ENCODE measurements around the gene KDM4C.

Gene KDM4C

GRCh38 chr9:7147121-7148090 is 389.6 kb downstream of the KDM4C start:
- no peak for DNase-seq

GRCh38 chr9:7148243-7148765 is 390.5 kb downstream of the KDM4C start:
- DNase-seq: no peak

- no peak for DNase-seq
Measured at GRCh38 chr9:7149258-7149657, 391.5 kb downstream of the KDM4C start.

DNA sequence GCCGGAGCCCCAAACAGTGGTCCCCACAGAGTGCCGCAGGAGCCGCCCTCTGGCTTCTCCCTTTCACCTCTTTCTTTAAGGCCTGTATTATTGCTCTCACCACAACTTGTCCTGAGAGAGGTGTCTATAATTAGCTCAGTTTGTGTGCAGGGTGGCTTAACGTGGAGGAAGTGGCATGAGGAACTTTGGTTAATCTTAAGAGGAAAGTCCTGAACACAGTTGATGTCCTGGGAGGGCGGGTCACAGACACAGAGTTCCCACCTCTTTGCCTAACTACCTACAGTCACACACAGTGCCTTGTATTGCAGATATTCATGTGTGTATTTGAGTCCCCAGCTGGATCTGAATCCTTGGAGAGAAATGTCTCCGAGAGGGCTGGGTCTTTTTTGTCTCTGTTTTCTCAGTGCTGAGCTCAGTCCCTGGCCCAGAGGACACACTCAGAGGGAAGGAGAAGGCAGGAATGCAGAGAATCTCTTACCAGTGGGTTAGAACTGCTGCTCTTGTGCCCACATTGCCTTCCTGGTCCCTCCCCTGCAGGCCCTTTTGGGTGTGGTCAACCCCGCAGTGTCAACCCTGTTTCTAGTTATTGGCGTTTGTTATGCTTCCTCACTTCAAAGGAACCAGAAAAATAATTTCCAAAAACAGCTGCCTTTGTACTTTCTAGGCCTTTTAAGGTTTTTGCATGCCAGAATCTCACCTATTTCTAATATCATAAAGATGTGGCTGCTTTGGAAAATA is 392.5 kb downstream of the KDM4C start:
- DNase-seq: no peak

GRCh38 chr9:7153134-7153533 is 395.4 kb downstream of the KDM4C start:
- DNase-seq: no peak

DNA sequence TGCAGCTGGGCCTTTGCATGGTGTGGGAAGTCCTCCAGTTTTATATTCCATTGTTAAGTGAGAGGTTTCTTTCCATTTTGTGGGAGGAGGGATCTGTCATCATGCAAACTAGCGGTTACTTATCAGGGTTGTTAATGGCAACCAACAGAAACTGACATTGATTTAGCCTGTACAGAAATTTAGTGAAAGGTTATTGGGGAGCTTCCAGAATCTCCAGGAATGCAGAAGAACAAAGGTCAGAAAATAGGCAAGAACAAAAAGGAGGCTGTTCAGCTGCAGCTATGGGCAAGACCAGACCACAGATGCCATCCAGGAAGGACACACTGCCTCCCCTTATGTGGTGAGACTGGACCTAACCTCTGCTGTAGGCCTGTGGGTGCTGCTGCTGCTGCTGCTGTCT is 395.8 kb downstream of the KDM4C start:
- DNase-seq: no peak

DNA sequence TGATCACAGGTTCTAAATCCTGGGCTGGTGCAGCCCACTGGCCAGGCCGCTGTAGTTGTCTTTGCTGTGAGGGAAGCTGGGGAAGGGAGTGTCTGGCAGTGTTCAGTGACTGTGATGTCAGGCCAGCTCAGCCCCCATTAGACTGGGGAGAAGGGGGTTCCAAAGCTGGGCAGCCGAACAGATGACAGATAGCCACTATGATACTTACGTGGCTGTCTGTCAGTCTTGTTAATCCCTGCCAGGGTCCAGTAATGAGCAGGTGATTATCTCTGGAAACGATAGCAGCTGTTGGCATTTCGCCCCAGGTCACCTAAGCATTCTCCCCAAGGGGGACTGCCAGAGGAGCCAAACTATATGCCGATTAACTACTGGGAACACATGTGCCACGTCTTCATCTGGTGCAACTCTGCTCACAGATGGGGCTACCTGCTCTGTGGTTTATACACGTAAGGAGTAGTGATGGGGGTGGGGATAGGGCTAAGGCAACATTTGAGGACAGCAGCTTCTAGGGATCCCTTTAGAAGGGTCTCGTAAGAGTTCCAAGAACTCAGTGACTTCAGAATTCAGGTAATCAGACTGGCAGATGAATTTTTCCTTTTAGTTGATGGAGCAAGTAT is 396.3 kb downstream of the KDM4C start:
- DNase-seq: no peak

DNA sequence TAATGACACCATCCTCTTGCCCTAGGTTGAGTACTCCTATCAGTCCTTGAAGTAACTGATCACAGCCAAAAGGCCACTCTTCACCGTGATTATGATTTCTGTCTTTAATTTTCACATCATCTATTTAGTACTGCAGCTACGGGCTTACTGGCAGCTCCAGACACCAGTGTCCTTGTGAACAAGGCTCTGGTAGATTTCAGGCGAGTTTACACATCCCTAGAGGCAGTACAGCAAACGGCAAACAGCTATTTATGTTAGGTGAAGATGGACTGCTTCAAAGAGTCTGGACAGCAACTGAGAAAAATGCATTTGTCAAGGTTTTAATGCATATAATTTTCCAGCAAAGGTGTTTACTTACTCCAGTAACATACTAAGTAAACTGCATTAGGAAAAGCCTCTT is 396.9 kb downstream of the KDM4C start:
- DNase-seq: no peak

DNA sequence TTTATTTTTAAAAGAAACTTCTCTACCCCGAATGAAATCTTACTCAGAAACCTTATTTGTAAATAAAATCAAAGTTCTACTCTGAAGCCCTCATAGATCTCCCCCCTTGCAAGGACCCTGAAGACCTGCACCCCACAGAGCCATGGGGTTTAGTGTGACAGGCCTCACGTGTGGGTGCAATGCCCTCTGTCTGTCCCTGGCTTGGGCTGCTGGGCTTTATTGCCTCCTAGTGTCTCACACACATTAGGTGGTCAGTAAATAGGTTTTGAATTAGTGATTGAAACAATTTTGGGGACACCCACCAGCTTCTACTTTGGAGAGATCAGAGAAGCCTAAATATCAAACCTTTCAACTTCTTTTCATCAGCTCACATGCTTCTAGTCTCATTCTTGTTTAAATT is 403.7 kb downstream of the KDM4C start:
- DNase-seq: no peak

- no peak for DNase-seq
Measured at GRCh38 chr9:7163932-7164331, 406.2 kb downstream of the KDM4C start.

- no peak for DNase-seq
Measured at GRCh38 chr9:7164440-7165330, 406.9 kb downstream of the KDM4C start.

DNA sequence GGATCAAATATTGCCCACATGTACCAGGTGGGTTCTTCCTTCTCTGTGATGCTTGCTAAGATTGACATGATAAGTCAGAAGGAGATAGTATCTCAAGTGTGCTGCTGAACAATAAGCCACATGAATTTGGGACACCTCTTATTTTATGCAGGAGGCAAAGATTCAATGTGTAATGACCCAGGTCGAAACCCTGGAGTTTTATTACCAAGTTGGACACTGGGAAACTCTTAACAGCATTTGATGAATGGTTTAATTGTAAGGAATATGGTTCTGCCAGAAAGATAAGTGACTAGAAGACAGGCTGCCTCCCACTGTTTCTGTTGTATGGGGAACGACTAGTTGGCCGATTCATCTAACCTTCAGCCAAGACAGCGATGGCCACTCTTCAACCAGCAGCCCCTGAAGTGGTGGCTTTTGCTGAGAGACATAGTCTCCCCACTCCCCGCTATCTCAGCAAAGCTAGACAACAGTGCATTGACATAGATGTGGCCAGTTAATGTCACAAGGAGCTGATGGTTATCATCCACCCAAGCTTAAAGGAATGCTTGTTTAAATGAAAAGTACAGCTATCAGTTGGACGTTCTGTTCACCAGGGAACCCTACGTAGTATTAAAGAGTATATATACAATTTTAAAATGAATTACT is 407.7 kb downstream of the KDM4C start:
- no peak for DNase-seq

DNA sequence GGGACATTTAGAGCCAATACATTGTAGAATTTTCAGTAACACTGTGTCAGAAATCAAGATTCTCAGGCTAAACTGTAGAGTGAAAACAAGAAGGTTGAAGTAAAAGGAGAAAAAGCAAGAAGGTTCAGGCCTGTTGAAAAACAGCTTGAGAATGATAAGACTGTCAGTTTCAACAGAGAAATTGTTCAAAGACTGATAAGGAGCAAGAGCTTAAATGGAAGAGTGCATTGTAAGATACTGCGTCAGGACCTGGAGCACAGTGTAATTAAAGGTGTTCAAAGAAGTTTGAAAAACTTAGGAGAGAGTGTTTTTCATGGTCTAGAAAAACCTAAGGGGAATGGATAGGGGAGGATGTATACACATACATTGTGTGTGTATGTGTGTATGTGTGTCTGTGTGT is 408.3 kb downstream of the KDM4C start:
- DNase-seq: no peak

- no peak for DNase-seq
Measured at GRCh38 chr9:7169717-7170389, 412.1 kb downstream of the KDM4C start.

DNA sequence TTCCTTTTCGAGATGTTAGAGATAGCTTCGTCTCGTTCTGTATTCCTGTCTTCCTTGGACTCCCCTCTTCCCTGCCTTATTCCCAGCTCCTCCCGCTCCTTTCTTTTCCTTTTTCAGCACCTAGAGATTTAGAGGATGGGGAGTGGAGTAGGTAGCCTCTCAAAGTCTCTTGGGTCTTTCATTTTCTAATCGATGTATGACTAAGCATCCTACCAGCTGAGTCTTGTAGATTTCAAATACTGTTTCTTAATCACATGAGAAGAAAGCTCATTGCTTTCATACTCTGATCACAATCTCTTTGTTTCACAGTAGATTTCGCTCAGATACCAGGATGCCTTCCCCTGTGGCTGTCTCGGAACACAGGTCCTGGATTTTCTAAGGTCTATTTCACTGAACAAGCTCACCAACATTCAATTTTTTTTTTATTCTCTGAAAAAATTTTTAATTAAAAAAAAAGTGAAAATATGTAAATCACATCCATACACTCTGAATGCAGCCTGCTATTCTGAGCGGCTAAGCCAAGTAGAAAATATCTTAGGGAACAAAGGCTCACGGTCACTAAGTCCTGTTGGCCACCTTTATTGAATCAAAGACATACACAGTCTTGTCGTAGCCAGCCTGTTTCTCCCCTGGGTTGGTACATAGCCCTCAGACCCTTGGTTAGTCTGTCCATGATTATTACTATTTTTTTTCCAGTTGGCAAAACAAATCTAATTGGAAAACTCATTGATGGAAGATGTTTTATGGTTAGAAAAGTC is 413.8 kb downstream of the KDM4C start:
- no peak for DNase-seq

DNA sequence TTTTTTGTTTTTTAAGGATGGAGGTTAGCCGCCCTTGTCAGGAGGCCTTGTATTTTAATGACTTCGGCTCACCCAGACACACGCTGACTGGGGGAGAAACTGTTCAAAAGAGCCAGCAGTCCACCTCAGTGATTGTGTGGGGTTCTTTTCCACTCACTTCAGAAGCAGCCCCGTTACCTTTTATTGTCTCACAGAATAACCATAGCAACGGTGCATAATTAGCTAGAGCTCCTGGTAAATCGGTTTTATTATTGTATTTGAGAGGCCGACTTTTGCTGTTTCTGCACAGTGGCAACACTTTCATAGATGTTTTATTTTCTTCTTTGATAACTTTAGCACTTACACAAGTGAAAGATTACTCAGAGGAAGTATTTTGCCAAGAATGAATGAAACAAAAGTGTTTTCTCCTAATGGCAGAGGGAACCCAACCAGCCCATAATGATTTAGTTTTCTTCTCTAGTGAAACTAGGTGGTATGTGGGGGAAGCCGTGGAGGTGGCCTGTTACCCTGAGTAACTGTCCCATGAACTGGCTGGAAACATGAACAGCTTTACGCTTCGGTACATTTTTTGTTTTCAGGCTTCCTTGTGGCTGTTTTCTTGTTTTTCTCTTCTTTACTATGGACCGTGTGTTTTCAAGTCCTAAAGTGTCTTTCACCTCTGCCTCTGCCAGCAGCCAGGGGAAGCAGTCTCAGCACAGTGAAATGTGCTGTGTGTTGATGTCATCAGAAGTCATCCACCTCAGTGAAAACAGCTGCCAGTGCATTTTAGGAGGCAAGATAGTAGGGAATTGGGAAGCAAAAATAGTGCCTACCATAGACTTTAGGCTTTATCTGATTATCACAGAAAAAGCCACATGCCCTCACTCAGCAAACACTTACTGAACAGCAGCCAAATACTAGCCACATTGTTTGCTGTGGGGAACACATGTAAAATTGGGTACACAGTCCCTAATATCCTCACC is 414.7 kb downstream of the KDM4C start:
- no peak for DNase-seq

DNA sequence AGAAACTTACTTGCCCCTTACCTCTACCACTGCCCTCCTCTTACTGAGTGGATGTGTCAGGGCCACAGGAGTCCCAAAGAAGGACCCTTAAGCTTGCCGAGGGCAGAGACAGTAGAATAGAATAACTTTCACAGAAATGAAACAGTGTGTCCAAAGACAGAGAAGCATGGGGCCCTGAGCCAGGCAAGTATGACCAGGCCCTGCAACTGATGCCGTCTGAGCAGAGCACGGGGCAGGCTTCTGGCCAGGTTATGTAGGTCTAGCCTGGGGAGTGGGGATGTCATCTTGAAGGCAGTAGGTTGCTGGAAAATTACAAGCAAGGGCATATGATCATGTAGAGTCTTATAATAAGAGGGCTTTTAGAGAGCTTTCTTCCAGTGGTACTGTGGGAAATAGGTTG is 415.4 kb downstream of the KDM4C start:
- DNase-seq: no peak

DNA sequence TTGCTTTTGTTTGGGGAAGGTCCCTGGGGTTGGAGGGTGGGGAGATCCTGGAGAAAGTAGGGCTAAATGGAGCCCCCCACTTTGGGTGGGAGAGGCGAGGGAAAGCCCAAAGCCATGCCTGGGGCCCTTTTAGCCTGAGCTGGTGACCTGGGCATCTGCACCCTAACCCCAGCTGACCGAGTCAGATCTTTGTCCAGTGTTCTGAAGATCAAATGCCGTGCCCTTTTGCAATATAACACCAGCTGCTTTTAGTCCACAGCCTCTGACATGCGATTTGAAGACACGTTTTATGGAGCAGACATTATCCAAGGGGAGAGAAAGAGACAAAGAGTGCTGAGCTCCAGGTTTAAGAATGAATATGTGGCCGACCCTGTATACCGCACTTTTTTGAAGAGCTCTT is 416.5 kb downstream of the KDM4C start:
- no peak for DNase-seq

DNA sequence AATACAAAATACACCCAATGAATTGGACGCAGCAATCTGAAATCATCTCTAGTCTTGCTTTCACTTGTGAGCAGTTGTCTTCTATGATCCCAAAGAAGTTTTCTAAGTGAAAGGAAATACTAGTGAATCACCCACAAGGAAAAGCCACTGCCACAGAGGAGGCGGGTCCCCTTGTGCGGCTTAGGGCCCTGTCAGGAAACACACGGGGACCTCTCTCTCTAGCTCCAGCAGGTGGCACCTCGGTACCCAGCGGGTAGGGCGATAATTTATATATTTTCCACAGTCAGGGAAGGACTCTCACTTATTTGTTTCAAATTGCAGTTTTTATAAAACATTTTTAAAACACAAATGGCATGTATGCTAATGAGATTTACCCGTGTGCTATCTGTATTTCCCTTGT is 417.1 kb downstream of the KDM4C start:
- no peak for DNase-seq

Measured in NCI-H2107 (cell line).